CD4-positive, alpha-beta T cell treated with Interleukin-17A for 1 hour (primary cell): ENCODE results near the gene HPS3.
A peak's percentile ranks its signal among the peaks of the same experiment; 100 is the strongest.

ENCODE experiments used
- DNase-seq: peaks from one replicate; pipeline ENCODE4 v3.0.0-alpha.2; 2020

Gene HPS3

GRCh38 chr3:149120051-149120972 lies 9.1 kb upstream of the HPS3 start:
- DNase-seq = peak; percentile 75

GRCh38 chr3:149122721-149123578 lies 6.5 kb upstream of the HPS3 start:
- no peak for DNase-seq

GRCh38 chr3:149128821-149129220 lies 617 bp upstream of the HPS3 start:
- DNase-seq = no peak

GRCh38 chr3:149131589-149131988 lies 2.2 kb downstream of the HPS3 start:
- DNase-seq = no peak

GRCh38 chr3:149134575-149134974 lies 5.1 kb downstream of the HPS3 start:
- no peak for DNase-seq

- DNase-seq = no peak
Measured at GRCh38 chr3:149142682-149143081, 13.2 kb downstream of the HPS3 start.

GRCh38 chr3:149145356-149145755 lies 15.9 kb downstream of the HPS3 start:
- no peak for DNase-seq

GRCh38 chr3:149145974-149146373 lies 16.5 kb downstream of the HPS3 start:
- peak; percentile 32 for DNase-seq

- no peak for DNase-seq
Measured at GRCh38 chr3:149150436-149150835, 21.0 kb downstream of the HPS3 start.

GRCh38 chr3:149151843-149152242 lies 22.4 kb downstream of the HPS3 start:
- no peak for DNase-seq

- DNase-seq = peak; percentile 16
Measured at GRCh38 chr3:149152420-149152819, 23.0 kb downstream of the HPS3 start.

GRCh38 chr3:149153402-149153801 lies 24.0 kb downstream of the HPS3 start:
- no peak for DNase-seq

GRCh38 chr3:149160754-149161300 lies 31.4 kb downstream of the HPS3 start:
- no peak for DNase-seq

- DNase-seq = no peak
Measured at GRCh38 chr3:149162007-149162406, 32.6 kb downstream of the HPS3 start.

GRCh38 chr3:149163066-149163465 lies 33.6 kb downstream of the HPS3 start:
- no peak for DNase-seq

GRCh38 chr3:149167898-149168297 lies 38.5 kb downstream of the HPS3 start:
- DNase-seq = no peak

GRCh38 chr3:149170672-149171071 lies 41.2 kb downstream of the HPS3 start:
- DNase-seq = no peak

GRCh38 chr3:149174901-149175300 lies 45.5 kb downstream of the HPS3 start:
- no peak for DNase-seq

- no peak for DNase-seq
Measured at GRCh38 chr3:149177122-149177521, 47.7 kb downstream of the HPS3 start.

GRCh38 chr3:149179220-149179619 lies 49.8 kb downstream of the HPS3 start:
- DNase-seq = no peak

GRCh38 chr3:149180057-149180573 lies 50.7 kb downstream of the HPS3 start:
- DNase-seq = no peak

GRCh38 chr3:149181182-149181581 lies 51.7 kb downstream of the HPS3 start:
- DNase-seq = no peak

- DNase-seq = no peak
Measured at GRCh38 chr3:149186219-149186618, 56.8 kb downstream of the HPS3 start.
